CD4-positive, alpha-beta memory T cell (primary cell): ENCODE measurements around the gene FOXP1. TPM values are rescaled to one million over a fixed set of nuclear protein-coding genes. Genes with fewer than 3 reads are reported as not detected.

Experiments
- CTCF ChIA-PET: fragments of 350-600 bp; sonication (Branson Sonifier 250); formaldehyde crosslinking; loops from one replicate; lab custom pipeline; 2021; ENCODE audit warnings: inconsistent platforms; ENCODE audit not compliant: partially characterized antibody; lab: Charles Lee
- POLR2A ChIA-PET: fragments of 350-600 bp; sonication (Branson Sonifier 250); formaldehyde crosslinking; loops from one replicate; lab custom pipeline; 2021; ENCODE audit not compliant: partially characterized antibody; lab: Charles Lee
- DNase-seq, 5 donors: peaks; one replicate each; pipeline versions ENCODE4 v3.0.0 to v3.0.0-alpha.2; 2020 to 2022; ENCODE audit warnings: mixed read lengths in 1 of 5
- H3K27ac ChIP-seq: one replicate; pipeline ENCODE4 v1.7.0; 2013; ENCODE audit warnings: low read depth, low read length
- H3K27me3 ChIP-seq: 2 replicates; pipeline ENCODE4 v1.7.0; 2013; ENCODE audit warnings: mild to moderate bottlenecking, low read length, moderate library complexity; ENCODE audit not compliant: insufficient read depth
- H3K36me3 ChIP-seq: 2 replicates; pipeline ENCODE4 v1.7.0; 2013; ENCODE audit warnings: mild to moderate bottlenecking, low read length, moderate library complexity; ENCODE audit not compliant: insufficient read depth
- H3K4me1 ChIP-seq: 2 replicates; pipeline ENCODE4 v1.7.0; 2013; ENCODE audit warnings: mild to moderate bottlenecking, low read length, moderate library complexity; ENCODE audit not compliant: insufficient read depth
- H3K4me3 ChIP-seq, 2 donors: one replicate each; pipeline ENCODE4 v1.7.0; 2013; ENCODE audit warnings: low read length in 2 of 2, mild to moderate bottlenecking in 1 of 2
- H3K9me3 ChIP-seq, 2 donors: one replicate each; pipeline ENCODE4 v1.7.0; 2013; ENCODE audit warnings: low read length in 2 of 2, control low read depth in 1 of 2; ENCODE audit not compliant: control insufficient read depth in 1 of 2
- H3K27ac Mint-ChIP-seq, 7 donors: one replicate each; pipeline ENCODE4 v1.8.0; 2020 to 2021; ENCODE audit warnings: mixed read lengths in 7 of 7, mild to moderate bottlenecking in 6 of 7, inconsistent platforms in 3 of 7, moderate library complexity in 3 of 7
- H3K27me3 Mint-ChIP-seq, 2 donors: one replicate each; pipeline ENCODE4 v1.8.0; 2020 to 2021; ENCODE audit warnings: mixed read lengths in 2 of 2
- H3K36me3 Mint-ChIP-seq, 2 donors: one replicate each; pipeline ENCODE4 v1.8.0; 2020 to 2021; ENCODE audit warnings: mixed read lengths in 2 of 2, inconsistent platforms in 1 of 2, mild to moderate bottlenecking in 1 of 2
- H3K4me1 Mint-ChIP-seq, 4 donors: one replicate each; pipeline ENCODE4 v1.8.0; 2020 to 2021; ENCODE audit warnings: mixed read lengths in 4 of 4, mild to moderate bottlenecking in 1 of 4
- H3K4me3 Mint-ChIP-seq, 8 donors: one replicate each; pipeline ENCODE4 v1.8.0; 2020 to 2021; ENCODE audit warnings: mixed read lengths in 8 of 8, mild to moderate bottlenecking in 7 of 8, moderate library complexity in 6 of 8, inconsistent platforms in 3 of 8
- H3K9me3 Mint-ChIP-seq, 8 donors: one replicate each; pipeline ENCODE4 v1.8.0; 2020 to 2021; ENCODE audit warnings: mixed read lengths in 8 of 8, mild to moderate bottlenecking in 5 of 8, inconsistent platforms in 3 of 8, moderate library complexity in 1 of 8
- intact Hi-C: fragments of 100-400 bp; cut with micrococcal nuclease; formaldehyde crosslinking; loops from one replicate; pipeline ENCODE4 v1.15.1; 2023
- polyA plus RNA-seq, 2 donors: library from polyadenylated mRNA; unstranded; fragments of 300-500 nt; fragmentation: Illumina TruSeq; gene quantifications; one replicate each; pipeline ENCODE4 v1.2.3, GENCODE V29; 2021
- total RNA-seq, 2 experiments: library from RNA; stranded (reverse); gene quantifications; one replicate each; pipeline ENCODE4 v1.2.3, GENCODE V29; 2021

The FOXP1 gene
- total and polyA plus RNA-seq, 4 experiments from 2014 or later: 189 to 348 (median 279) TPM

DNA sequence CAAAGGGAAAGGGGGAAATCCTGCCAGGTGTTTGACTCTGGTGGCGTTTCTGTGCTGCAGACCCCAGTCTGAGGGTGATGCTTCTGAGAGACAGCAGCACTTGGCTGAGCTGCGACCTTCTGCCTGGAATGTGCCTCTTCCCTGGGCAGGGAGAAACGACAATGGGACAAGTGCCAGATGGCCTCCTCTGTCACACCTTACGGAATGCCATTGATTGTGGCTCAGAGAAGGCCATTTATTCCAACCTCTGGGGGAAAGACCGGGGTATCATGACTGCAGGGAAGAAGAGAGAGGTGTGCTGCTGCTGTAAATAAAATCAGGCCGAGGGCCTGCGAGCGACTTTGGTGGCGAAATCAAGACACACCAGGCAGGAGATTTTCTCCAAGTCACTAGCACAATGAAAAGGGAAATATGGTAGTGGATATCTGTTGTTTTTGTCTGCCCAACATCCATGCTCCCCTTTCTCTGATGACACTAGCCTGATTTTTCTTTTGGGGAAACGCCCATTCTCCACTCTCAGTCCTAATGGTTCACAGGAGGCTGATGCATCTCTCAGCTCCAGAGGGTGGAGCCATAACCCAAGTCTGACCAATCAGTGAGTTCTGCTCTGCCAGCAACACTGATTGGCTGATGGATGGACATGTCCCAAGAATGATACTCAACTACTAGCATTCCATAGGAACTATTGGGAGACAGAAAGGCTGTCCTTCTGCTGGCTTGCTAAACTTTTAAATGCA lies 336.1 kb downstream of the FOXP1 start:
- Mint-ChIP-seq H3K9me3 (no peaks in the 10 kb centered on the region), H3K4me1 (peaks cover 24 to 64% (median 42%) of the 10 kb centered on the region in 4 donors), H3K27me3 (no peaks in the 10 kb centered on the region), H3K36me3 (peaks cover 4 to 14% of the 10 kb centered on the region in 2 donors), H3K27ac (peak overlapping the region in 2 of 7 donors; percentile 22 to 35), H3K4me3 (no peak overlapping the region)
- Histone ChIP-seq H3K27me3 (no peaks in the 10 kb centered on the region), H3K9me3 (no peaks in the 10 kb centered on the region), H3K27ac (no peak overlapping the region), H3K36me3 (no peaks in the 10 kb centered on the region), H3K4me3 (no peak overlapping the region), H3K4me1 (peaks cover 17% of the 10 kb centered on the region)
- intact Hi-C loops: no loop called here
- CTCF ChIA-PET: interaction anchor here (1.2 kb wide), 1 partner anchor 11 kb away, joined by 3 read pairs; no protein-coding TSS in a partner anchor
- POLR2A ChIA-PET: no interaction called here
- no peak for DNase-seq

GRCh38 chr3:71245971-71246880 lies 337.3 kb downstream of the FOXP1 start:
- ChIA-PET CTCF (interaction anchor here (0.8 to 1.8 kb wide), 3 partner anchors 8 to 268 kb away, joined by 3 read pairs; no protein-coding TSS in a partner anchor), POLR2A (no interaction called here)
- H3K4me1 Mint-ChIP-seq: peaks cover 18 to 60% (median 36%) of the 10 kb centered on the region in 4 donors
- no peaks in the 10 kb centered on the region for H3K9me3 Mint-ChIP-seq
- no peak for DNase-seq
- H3K27me3 Mint-ChIP-seq: no peaks in the 10 kb centered on the region
- no peak overlapping the region for H3K4me3 Mint-ChIP-seq
- H3K36me3 Mint-ChIP-seq: peaks cover 4 to 5% of the 10 kb centered on the region in 2 donors
- Histone ChIP-seq H3K27ac (no peak overlapping the region), H3K9me3 (no peaks in the 10 kb centered on the region), H3K4me1 (peaks cover 17% of the 10 kb centered on the region), H3K4me3 (no peak overlapping the region), H3K27me3 (no peaks in the 10 kb centered on the region), H3K36me3 (no peaks in the 10 kb centered on the region)
- intact Hi-C loops: no loop called here
- H3K27ac Mint-ChIP-seq: peak overlapping the region in 2 of 7 donors; percentile 42 to 55

GRCh38 chr3:71244826-71245488 lies 338.6 kb downstream of the FOXP1 start:
- Histone ChIP-seq H3K27ac (no peak overlapping the region), H3K4me3 (no peak overlapping the region), H3K27me3 (no peaks in the 10 kb centered on the region), H3K36me3 (no peaks in the 10 kb centered on the region), H3K4me1 (peaks cover 13% of the 10 kb centered on the region), H3K9me3 (no peaks in the 10 kb centered on the region)
- no peak for DNase-seq
- no peaks in the 10 kb centered on the region for H3K27me3 Mint-ChIP-seq
- no peak overlapping the region for H3K4me3 Mint-ChIP-seq
- intact Hi-C loops: no loop called here
- H3K4me1 Mint-ChIP-seq: peaks cover 15 to 59% (median 33%) of the 10 kb centered on the region in 4 donors
- POLR2A ChIA-PET: no interaction called here
- no peak overlapping the region for H3K27ac Mint-ChIP-seq
- CTCF ChIA-PET: interaction anchor here (0.7 to 1.8 kb wide), 2 partner anchors 9 to 10 kb away, joined by 3 read pairs; no protein-coding TSS in a partner anchor
- H3K9me3 Mint-ChIP-seq: no peaks in the 10 kb centered on the region
- peaks cover 7 to 8% of the 10 kb centered on the region in 2 donors for H3K36me3 Mint-ChIP-seq

DNA sequence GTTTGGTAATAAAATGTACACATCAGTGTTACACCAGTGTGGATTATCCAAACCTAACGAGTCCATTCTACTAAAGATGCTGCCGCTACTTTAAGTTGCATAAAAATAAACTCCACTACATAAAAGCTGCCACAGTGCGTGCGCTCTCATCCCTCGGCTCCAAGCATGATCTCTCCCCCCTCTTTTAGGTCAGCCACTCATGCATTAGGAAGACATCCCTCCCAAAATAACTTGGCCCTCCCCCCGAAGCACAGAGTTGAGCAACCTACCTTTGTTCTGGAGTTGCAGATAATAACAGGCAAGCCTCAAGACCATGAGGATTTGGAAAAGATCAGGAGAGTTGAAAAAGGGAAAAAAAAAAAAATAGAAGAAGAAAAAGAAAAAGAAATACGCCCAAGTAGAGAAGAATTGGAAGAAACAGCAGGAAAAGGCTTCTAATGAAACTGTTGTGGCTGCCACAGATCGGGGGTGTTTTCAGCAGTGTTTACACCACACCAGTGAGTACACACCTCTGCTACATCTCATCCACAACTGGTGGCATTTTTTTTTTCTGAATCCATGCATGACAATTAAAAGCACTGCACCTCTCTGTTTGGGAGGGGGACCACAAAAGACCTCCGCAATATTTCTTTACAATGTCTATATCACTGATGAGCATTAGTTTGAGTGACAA lies 339.2 kb downstream of the FOXP1 start:
- Mint-ChIP-seq H3K4me3 (no peak overlapping the region), H3K4me1 (peaks cover 12 to 52% (median 26%) of the 10 kb centered on the region in 4 donors), H3K9me3 (no peaks in the 10 kb centered on the region), H3K27me3 (no peaks in the 10 kb centered on the region), H3K27ac (peak overlapping the region in 1 of 7 donors; percentile 12), H3K36me3 (peaks cover 7 to 8% of the 10 kb centered on the region in 2 donors)
- intact Hi-C loops: no loop called here
- H3K27me3 ChIP-seq: no peaks in the 10 kb centered on the region
- H3K4me1 ChIP-seq: peaks cover 7% of the 10 kb centered on the region
- H3K36me3 ChIP-seq: no peaks in the 10 kb centered on the region
- ChIA-PET CTCF (interaction anchor here (0.8 kb wide), 1 partner anchor 17 kb away, joined by 3 read pairs; no protein-coding TSS in a partner anchor), POLR2A (no interaction called here)
- no peak overlapping the region for H3K27ac ChIP-seq
- DNase-seq: no peak
- no peaks in the 10 kb centered on the region for H3K9me3 ChIP-seq
- H3K4me3 ChIP-seq: no peak overlapping the region

- H3K27ac ChIP-seq: no peak overlapping the region
- no peak overlapping the region for H3K27ac Mint-ChIP-seq
- no peak overlapping the region for H3K4me3 ChIP-seq
- H3K36me3 Mint-ChIP-seq: peaks cover 8 to 10% of the 10 kb centered on the region in 2 donors
- peaks cover 14 to 45% (median 24%) of the 10 kb centered on the region in 4 donors for H3K4me1 Mint-ChIP-seq
- H3K9me3 Mint-ChIP-seq: no peaks in the 10 kb centered on the region
- H3K27me3 Mint-ChIP-seq: no peaks in the 10 kb centered on the region
- CTCF ChIA-PET: interaction anchor here (0.9 to 1.2 kb wide), 4 partner anchors 10 to 387 kb away, joined by 3 to 6 read pairs (median 3); no protein-coding TSS in a partner anchor
- H3K4me3 Mint-ChIP-seq: no peak overlapping the region
- no peaks in the 10 kb centered on the region for H3K36me3 ChIP-seq
- no peak for DNase-seq
- POLR2A ChIA-PET: no interaction called here
- peaks cover 4% of the 10 kb centered on the region for H3K4me1 ChIP-seq
- intact Hi-C loops: no loop called here
- no peaks in the 10 kb centered on the region for H3K9me3 ChIP-seq
- H3K27me3 ChIP-seq: no peaks in the 10 kb centered on the region
These were observed 340.3 kb downstream of the FOXP1 start for GRCh38 chr3:71243229-71243628.

DNA sequence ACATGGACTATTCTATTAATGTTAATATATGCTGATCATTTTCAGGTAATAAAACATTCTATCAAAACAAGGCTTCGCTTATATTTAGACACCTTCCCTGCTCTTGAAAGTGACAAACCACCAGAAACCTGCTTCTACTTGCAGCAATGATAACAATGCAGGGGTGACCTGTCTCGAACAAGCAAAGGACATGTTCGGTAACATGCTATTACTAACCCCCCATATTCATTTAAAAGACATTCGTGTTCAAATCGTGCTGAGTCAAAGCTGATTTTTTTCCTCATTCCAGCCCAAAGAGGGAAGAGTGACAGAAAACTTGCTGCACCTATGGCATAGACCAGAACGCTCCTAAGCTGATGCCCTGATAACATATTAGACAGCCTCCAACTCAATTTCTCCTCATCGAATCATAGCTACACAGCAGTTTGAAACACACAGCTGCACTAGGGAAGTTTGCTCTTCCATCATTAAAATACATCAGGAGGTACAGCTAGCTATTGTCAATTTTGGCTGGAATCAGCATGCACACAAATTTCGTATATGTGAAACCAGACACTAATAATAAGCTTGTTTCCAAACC lies 341.5 kb downstream of the FOXP1 start:
- Mint-ChIP-seq H3K9me3 (no peaks in the 10 kb centered on the region), H3K4me3 (no peak overlapping the region), H3K27me3 (no peaks in the 10 kb centered on the region), H3K36me3 (peaks cover 12 to 17% of the 10 kb centered on the region in 2 donors), H3K27ac (peak overlapping the region in 1 of 7 donors; percentile 9), H3K4me1 (peaks cover 11 to 41% (median 19%) of the 10 kb centered on the region in 4 donors)
- Histone ChIP-seq H3K4me1 (peaks cover 4% of the 10 kb centered on the region), H3K9me3 (no peaks in the 10 kb centered on the region), H3K36me3 (no peaks in the 10 kb centered on the region), H3K27ac (no peak overlapping the region), H3K27me3 (no peaks in the 10 kb centered on the region), H3K4me3 (no peak overlapping the region)
- DNase-seq: no peak
- ChIA-PET POLR2A (interaction anchor here (0.7 kb wide), 1 partner anchor 15 kb away, joined by 3 read pairs; no protein-coding TSS in a partner anchor), CTCF (interaction anchor here (0.9 to 1.2 kb wide), 4 partner anchors 9 to 18 kb away, joined by 3 to 6 read pairs (median 4); no protein-coding TSS in a partner anchor)
- intact Hi-C loops: no loop called here
